ENCODE data around the gene TRAPPC6A.

Gene TRAPPC6A

GRCh38 chr19:45184115-45184514 is 6.1 kb upstream of the TRAPPC6A start:
- no peak for TF ChIP-seq CTCF (IDR thresholded peaks at IDR 0.05)

GRCh38 chr19:45182758-45183157 is 4.7 kb upstream of the TRAPPC6A start:
- no peak for TF ChIP-seq CTCF (IDR thresholded peaks at IDR 0.05)

GRCh38 chr19:45180936-45181335 is 2.9 kb upstream of the TRAPPC6A start:
- TF ChIP-seq CTCF (IDR thresholded peaks at IDR 0.05), result no peak

- TF ChIP-seq CTCF (IDR thresholded peaks at IDR 0.05), result no peak
Observed at GRCh38 chr19:45179892-45180370, 1.9 kb upstream of the TRAPPC6A start.

- no peak for TF ChIP-seq CTCF (IDR thresholded peaks at IDR 0.05)
Observed at GRCh38 chr19:45179072-45179891, 1.2 kb upstream of the TRAPPC6A start.

- TF ChIP-seq CTCF (IDR thresholded peaks at IDR 0.05), result no peak; the same call in 1 of the 2 replicates
Observed at GRCh38 chr19:45178262-45179071, 430 bp upstream of the TRAPPC6A start, which contains the start of gene BLOC1S3. Gene BLOC1S3 (plus strand): TSS chr19:45178784. CDS start chr19:45179297, 513 bp downstream.

- no peak for TF ChIP-seq CTCF (IDR thresholded peaks at IDR 0.05)
Observed at GRCh38 chr19:45175515-45176345, 2.3 kb downstream of the TRAPPC6A start.
